Stimulated activated CD4-positive, alpha-beta T cell treated with anti-CD3 and anti-CD28 coated beads, TNF-alpha, amount 100 ng/mL, for 1 hour (primary cell): ENCODE data around the gene NOPCHAP1.
"Not testable (repeated sequence)": the region's sequence is repeated elsewhere in the genome, so short reads cannot be mapped to it uniquely, and the experiment has no call there.

ENCODE experiments used
- DNase-seq, 3 donors: peaks; one replicate each; pipeline ENCODE4 v3.0.0-alpha.2; 2020; ENCODE audit warnings: low read depth in 3 of 3, low spot score in 1 of 3

The NOPCHAP1 gene

DNA sequence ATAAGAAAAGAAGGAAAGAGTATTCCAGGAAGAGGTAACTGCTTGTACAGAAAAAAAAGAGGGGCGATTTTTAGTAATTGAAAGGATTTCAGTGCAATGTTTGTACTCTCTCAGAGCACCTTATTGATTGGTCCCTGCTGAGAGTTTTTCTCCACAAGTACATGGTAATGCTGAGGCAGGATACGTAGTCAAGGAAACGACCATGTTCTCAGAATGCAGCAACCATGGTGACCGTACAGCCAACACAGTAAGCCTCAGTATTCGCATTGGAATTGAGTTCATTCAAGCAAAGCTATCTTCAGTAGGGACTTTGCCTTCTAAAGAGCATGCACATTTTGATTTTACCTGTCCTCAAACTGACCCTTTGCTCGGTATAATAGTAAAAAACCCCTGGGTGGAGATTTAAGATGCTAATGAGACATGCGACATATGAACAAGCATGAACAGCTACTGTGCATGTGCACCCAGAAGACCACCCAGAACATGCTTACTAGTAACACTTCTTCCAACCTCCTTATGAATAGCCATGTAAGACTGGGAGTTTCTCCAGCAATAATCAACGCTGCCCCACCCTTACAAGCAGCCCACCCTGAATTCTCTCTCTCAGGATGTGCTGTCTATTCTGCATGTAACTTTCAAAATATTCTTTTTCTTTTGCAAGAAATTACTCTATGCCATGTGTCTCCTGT is 21.8 kb upstream of the NOPCHAP1 start:
- DNase-seq, result no peak

DNA sequence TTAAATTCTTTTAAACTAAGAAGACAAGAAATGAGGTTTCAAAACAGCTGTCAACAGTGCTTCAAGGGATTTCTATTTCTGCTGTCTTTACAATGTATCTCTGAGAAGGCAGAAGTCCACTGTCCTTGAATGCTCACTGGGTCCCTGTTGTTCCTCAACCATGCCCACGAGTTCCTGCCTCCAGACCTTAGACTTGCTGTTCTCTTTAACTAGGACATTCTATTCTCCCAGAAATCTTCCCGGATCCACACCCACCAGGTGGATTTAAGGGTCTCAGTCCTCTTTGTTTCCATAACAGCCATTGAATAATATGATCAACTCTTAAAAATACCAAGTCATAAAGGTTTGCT is 21.3 kb upstream of the NOPCHAP1 start:
- DNase-seq, result no peak

DNA sequence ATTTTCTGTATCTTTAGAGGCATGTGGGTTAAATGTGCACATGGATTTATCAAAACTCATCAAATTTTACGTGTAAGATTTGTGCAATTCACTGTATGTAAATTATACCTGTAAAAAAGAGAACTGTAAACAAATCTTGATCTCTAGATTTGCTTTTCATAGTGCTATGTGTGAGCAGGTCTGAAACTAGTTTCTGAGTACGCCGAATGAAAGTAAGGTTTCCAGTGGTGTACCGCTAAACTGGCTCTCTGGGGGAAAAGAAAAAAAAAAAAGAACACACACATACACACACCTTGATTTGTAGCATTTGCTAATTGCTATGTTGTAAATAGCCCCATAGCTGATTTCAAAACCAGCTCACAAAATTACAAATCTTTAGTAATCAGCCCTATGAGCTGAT is 19.4 kb upstream of the NOPCHAP1 start:
- DNase-seq, result no peak

DNA sequence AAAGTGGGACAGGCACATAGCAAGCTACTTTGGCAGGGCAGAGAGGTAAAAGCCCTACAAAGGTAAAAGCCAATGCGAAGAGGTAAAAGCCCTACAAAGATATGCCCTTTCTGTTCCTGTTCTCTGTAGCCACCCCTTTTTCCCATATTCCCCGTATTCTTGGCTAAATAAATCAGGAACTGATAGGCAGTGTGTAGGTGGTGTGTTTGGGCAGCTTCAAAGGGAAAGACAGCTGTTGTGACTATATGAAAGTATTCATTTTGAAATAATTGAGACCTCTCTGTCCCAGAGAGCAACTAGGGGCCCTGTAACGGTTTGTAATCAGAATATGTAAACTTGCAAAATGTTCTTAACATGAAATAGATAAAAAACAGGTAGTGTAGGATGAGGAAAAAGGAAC is 16.8 kb upstream of the NOPCHAP1 start:
- DNase-seq, result no peak

DNA sequence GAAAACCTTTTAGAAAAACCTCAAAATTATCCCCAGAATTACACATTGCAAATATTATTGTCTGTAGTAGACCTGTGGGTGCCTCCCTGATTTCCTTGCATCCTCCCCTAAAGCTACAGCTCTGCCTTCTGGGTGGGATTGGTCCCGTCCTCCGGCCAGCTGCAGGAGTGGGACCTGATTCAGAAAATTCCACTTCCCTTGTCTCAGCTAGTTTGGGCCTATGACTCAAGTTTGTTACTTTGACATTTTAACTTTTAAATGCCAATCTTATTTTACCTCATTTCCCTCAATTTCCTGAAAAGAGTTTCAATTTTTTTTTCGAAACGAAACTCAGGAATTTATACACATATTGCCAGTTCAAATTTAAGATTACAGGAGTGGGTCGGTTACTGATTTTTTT is 14.8 kb upstream of the NOPCHAP1 start:
- DNase-seq, result no peak

DNA sequence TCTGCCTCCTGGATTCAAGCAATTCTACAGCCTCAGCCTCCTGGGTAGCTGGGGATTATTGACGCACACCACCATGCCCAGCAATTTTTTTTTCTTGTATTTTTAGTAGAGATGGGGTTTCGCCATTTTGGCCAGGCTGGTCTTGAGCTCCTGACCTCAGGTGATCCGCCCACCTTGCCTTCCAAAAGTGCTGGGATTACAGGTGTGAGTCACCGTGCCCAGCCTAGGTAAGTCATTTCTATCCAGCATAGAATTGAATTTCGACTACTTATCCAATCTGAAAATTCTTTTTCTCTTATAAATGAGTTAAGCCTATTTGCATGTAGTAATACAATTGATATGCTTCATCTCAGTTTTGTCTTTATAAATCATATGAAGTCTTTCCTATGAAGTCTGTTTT is 12.9 kb upstream of the NOPCHAP1 start:
- no peak for DNase-seq

DNA sequence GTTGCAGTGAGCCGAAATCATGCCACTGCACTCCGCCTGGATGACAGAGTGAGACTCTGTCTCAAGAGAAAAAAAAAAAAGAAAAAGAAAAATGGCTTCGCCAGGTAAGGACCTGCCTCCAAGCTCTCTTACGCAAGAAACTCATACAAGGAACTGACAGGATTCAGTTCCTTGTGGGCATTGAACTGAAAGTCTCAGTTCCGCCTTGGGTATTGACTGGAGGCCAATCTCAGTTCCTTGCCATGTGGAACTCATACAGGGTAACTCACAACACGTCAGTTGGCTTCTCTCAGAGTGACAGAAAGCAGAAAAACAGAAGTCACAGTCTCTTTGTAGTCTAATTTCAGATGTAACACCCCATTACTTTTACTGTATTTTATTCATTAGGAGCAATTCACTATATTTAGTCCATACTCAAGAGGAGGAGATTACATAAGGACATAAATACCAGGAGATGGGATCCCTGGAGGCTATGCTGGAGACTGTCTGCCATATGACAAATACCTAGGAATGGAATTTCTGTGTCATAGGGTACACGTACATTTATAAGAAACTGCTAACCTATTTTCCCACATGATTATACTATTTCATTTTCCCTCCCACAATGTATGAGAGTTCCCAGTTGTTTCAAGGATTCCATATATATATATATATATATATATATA is 11.4 kb upstream of the NOPCHAP1 start:
- no peak for DNase-seq

DNA sequence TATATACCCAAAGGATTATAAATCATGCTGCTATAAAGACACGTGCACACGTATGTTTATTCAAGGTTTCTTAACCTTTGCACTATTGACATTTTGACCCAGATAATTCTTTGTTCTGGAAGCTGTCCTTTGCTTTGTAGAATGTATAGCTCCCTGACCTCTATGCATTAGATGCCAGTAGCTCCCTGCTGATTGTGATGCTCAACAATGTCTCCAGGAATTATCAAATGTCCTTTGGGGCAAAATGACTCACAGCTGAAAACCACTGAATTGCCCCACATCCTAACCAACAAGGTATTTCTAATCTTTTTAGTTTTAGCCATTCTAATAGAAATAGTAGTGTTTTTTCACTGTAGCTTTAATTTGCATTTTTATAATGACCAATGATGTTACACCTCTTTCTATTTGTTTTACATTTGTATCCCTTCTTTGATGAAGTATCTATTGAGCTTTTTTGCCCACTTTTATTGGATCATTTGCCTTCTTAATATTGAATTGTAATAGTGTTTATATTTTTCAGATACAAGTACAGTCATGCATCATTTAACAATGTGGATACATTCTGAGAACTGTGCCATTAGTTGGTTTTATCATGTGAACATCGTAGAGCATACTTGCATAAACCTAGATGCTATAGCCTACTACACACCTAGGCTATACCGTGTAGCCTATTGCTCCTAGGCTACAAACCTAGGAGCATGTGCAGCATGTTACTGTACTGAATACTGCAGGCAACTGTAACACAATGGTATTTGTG is 10.4 kb upstream of the NOPCHAP1 start:
- no peak for DNase-seq

DNA sequence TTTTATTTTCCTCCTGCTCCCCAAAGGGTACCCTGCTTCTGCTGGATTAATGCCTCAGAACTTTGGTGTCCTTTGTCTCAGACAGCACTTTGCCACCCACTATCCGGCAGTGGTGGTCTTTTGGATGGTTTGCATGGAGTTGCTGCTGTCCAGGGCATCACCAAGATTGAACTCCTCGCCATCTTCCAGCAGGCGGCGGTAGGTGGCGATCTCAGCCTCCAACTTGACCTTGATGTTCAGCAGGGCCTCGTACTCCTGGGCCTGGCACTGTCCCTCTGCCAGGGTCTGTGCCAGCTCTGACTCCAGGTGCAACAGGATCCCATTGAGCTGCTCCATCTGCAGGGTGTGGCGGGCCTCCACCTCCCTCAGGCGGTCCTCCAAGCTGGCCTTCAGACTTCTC is 9.4 kb upstream of the NOPCHAP1 start:
- no peak for DNase-seq

DNA sequence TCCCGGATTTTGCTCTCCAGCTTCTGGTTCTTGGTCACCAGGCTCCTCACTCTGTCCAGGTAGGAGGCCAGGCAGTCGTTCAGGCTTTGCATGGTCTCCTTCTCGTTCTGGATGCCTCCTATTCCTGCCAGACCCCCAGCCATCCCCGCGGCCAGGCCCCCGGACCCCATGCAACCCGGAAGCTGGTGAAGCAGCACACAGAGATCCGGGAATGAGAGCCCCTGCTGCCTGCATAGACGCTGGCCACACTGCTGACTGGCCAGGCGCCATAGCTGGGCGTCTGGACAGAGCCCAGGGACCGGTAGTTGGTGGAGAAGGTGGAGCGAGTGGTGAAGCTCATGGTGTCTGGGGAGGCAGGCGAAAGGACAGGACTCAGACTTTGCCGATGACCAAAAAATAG is 8.4 kb upstream of the NOPCHAP1 start:
- DNase-seq, result not testable (repeated sequence)

DNA sequence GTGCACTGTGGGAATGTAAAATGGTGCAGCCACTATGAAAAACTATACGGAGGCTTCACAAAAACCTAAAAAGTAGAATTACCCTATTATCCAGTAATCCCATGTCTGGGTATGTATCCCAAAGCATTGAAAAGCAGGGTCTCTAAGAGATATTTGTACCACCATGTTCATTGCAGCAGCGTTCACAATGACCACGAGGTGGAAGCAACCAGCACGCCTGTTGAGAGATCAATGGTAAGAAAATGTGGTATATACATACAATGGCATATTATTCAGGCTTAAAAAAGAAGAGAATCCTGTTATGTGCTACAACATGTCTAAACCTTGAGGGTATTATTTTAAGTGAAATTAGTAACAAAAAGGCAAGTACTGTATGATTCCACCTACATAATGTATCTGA is 910 bp upstream of the NOPCHAP1 start:
- DNase-seq, result no peak

DNA sequence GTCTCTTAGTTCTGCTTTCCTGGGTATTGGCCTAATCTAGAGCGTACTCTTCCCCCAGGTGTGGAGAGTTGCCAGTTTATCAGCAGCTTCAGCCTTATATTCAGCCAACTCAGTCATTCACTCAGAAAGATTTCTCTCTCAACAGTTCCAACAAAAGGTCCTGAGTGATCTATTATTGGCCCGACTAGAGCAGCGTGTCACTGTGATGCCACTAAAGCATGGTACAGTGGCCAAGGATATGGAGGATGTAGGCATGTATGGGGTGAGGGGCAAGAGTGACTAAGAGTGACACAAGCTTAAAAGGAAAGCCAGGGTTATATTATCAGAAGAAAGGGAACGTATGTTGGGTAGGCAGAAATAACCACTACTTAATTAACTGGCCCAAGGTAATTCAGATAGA is 4.8 kb downstream of the NOPCHAP1 start:
- no peak for DNase-seq

DNA sequence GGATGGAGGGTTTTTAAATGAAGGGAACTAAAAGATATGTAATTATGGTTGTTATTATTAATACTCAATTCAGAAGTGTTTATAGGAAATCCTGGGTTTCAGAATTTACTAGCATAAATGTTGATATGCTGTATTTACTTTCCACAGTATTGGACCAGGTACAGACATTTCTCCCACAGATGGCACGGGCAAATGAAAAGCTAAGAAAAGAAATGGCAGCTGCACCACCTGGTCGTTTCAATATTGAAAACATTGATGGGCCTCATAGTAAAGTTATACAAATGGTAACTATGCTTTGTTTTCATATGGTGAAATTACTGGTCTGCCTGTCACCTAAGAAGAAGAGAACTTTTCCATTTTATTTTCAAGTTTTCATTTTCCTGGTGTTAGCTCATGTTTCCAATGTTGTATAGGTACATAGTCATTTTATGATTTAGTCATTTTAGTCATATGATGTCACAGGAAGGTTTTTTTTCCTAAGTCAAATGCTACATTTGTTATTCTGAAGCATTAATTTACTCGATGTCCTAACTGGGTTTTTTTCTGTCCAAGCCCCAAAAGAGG is 5.5 kb downstream of the NOPCHAP1 start:
- DNase-seq, result no peak

DNA sequence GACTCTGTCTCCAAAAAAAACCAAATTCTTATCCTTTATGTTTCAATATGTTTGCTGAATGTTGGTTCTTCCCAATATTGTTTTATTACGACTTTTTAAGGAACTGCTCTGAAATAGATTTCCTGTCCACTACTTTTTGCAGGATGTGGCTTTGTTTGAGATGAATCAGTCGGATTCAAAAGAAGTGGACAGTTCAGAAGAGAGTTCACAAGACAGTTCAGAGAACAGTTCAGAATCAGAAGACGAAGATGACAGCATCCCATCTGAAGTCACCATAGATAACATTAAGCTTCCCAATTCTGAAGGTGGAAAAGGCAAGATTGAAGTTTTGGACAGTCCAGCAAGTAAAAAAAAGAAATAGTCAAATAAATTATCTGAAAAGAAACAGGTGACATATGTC is 8.2 kb downstream of the NOPCHAP1 start:
- no peak for DNase-seq

DNA sequence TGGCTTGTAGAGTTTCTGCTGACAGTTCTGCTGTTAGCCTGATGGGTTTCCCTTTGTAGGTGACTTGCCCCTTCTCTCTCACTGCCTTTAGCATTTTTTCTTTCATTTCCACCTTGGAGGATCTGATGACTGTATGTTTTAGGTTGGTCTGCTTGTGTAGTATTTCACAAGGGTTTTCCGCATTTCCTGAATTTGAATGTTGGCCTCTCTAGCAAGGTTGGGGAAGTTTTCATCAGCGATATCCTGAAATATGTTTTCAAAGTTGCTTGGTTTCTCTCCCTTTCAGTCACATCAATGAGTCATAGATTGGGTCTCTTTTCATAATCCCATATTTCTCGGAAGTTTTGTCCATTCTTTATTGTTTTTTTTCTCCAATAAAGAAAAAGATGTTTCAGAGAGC is 11.4 kb downstream of the NOPCHAP1 start:
- no peak for DNase-seq

DNA sequence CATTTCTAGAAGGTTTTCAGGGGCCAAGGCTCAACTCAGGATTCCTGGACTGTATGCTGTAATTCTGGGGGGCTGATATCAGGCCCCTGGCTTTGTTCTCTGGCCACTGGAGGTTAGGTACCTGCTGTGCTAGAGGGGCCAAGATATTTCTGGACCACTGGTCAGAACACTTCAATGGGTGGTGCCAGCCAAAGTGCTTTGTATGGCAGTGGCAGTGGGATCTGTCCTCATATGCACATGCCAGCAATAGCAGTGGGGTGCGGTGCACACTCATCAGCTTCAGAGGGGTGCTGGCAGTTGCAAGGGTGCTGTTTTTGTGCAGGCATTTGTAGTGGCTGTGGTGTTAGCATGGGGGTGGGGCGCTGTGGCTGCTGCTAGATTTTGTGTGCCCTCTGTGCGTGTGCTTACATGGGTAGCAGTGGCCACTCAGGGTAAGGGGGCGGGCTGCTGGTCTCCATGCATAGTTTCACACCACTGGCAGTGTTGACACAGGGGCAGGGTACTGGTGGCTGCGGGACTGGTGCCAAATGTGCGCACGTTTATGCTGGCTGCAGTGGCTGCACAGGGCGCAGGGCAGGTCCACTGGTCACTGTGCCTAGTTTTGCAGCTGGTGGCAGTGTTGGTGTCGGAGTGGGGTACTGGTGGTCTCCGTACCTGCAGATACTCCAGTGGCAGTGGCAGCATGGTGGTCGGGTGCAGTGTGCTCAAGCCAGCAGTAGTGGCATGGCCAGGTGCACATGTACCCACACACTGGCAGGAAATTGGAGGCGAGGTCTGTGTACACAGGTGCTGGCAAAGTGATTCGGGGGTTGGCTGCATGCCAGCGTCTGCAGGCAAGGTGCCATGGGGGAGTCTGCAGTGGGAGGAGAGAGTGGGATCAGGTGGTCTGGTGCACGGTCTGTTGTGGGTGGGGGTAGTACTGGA is 12.6 kb downstream of the NOPCHAP1 start:
- DNase-seq, result no peak

DNA sequence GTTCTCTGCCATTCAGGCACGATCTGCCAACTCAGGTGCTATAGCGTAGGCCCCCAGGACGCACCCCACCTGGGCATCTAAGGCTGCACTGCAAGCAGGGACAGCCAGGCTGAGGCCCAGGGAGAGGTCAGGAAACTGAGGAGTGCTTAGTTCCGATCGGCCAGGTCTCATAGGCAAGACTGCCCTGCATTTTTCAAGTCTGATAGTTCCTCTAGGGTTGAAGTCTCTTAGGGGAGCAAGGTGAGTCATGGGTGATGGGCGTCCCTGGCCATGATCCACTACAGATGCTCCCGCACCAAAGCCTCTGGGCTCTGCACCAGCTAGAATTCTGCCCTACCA is 13.2 kb downstream of the NOPCHAP1 start:
- no peak for DNase-seq

DNA sequence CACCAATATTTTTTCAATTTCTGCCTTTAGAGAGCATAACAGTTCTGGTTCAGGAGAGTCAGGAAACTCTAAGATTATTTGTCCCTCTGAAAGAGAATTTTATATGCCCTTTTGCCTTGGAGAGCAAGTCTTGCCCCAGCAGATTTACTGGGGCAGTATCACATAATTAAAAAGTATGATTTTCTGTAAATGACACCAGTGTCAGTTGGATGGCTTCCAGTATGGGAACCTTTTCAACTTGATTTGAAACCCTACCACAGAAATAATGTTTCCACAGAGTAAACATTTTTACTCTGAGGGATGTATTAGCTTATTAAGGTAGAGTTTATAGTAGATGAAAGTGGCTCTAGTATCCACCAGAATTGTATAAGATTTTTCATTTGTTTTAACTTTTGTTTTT is 15.4 kb downstream of the NOPCHAP1 start:
- no peak for DNase-seq

DNA sequence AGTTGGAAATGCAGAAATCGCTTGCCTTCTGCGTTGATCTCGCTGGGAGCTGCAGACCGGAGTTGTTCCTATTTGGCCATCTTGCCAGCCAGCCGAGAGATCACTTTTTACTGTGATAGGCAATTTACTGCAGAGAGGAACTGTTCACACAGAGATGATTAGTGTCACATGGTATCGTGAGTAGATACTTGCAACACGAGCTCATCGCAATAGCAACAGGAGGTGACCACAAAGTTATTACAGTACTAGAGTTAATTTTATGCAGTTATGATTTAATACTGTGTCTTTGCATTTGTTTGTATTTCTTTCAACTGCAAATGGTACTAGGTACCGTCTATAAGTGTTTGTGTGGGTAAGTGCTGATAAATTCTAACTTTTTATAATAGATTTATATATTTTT is 27.8 kb downstream of the NOPCHAP1 start:
- no peak for DNase-seq

DNA sequence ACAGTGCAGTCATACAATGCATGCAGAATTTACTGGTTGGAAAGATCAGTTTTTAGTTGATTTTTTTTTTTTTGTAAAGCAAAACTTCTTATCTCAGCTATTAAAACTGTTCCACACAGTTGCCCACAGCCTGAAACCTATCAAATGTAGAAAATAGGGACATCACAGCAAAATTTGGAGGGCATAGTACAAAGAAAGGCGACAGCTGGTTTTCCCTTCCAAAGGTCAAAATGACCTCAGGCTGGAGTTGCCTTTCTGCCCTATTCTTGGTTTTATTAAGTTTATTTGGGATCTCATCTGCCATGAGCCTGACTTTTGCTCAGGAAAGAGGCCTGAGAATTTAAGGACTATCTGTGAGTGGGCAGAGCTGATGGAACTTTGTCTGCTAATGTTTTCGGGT is 28.5 kb downstream of the NOPCHAP1 start:
- no peak for DNase-seq

DNA sequence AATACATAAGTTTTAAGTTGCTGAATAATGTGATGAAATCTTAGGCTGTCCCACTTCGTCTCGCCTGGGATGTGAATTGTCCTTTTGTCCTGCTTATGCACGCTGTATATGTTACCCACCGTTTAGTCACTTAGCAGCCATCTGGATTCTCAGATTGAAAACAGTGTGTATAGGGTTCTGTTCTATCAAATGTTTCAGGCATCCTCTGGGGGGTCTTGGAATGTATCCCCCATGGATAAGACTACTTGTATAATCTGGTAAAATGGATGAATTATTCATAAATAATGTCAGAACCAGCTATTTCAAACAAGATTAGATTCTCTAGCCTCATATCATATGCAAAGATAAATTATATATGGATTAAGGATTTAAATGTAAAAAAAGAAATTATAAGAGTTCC is 29.4 kb downstream of the NOPCHAP1 start:
- DNase-seq, result no peak
